Lung microvascular endothelial cell (primary cell): ENCODE results near the gene ETS2. TPM values are rescaled to one million over a fixed set of nuclear protein-coding genes. Genes with fewer than 3 reads are reported as not detected.

ENCODE experiments used
- DNase-seq, 2 donors: peaks; one replicate each; pipeline versions ENCODE4 v3.0.0 to v3.0.0-alpha.2; 2010; ENCODE audit warnings: low read depth in 2 of 2
- total RNA-seq: library from RNA; depleted of rRNA; stranded (reverse); fragments of >200 nt; gene quantifications from 2 replicates; pipeline ENCODE4 v1.2.1, GENCODE V29; 2014

Gene ETS2
- total RNA-seq, 1 donor from 2014 or later = 20.2 TPM

GRCh38 chr21:38800924-38801744 is 4.6 kb upstream of the ETS2 start:
- DNase-seq = no peak

GRCh38 chr21:38802050-38803026 is 3.4 kb upstream of the ETS2 start:
- DNase-seq = no peak

GRCh38 chr21:38803075-38803660 is 2.6 kb upstream of the ETS2 start:
- no peak for DNase-seq

- DNase-seq = no peak
These were observed 1.5 kb upstream of the ETS2 start for GRCh38 chr21:38804030-38804788.

DNA sequence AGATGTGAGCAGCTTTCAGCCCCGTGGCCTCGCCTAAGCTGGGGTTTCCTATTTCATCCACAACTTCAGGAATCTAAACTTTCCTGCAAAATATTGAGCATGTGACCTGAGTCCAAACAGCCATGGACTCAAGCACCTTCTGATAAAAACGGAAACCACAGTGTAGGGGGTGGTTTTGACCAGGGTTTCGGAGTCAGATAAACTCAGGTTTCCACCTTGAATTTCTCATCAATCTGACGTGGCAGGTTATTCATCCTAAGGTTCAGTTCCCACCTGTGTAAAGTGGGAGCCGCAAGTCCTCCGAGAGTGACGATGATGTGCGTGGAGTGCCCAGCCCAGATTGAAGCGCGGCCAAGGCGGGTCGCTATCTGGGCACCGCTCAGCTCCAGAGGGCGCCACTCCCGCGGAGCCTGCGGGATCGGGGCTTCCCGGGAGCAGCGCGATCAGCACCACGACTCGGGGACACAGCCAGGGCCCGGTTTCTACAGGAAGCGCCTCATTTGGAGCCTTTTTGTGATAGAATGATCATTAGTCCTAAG is 871 bp upstream of the ETS2 start:
- DNase-seq = peak; percentile 69 to 70

- peak in 1 of 2 donors; percentile 28 for DNase-seq
These were observed 618 bp downstream of the ETS2 start for GRCh38 chr21:38806153-38806941.

DNA sequence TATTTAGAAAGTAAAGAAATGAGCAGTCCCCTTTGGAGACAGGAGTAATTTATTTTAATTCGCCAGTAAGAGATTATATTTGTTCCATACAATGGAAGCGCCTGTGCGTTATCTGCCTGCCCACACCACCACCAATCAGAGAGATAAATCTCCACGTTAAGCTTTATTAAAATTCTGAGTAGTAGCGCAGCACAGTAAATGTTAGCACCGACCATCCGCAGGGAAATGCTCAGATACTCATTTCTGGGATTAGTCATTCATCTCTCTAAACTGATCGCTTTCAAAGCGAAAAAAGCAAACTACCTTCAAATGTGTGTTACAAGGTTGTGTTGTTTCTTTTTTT is 1.2 kb downstream of the ETS2 start:
- DNase-seq = peak; percentile 57 to 59

GRCh38 chr21:38807441-38807871 is 1.7 kb downstream of the ETS2 start:
- peak in 1 of 2 donors; percentile 49 for DNase-seq

DNA sequence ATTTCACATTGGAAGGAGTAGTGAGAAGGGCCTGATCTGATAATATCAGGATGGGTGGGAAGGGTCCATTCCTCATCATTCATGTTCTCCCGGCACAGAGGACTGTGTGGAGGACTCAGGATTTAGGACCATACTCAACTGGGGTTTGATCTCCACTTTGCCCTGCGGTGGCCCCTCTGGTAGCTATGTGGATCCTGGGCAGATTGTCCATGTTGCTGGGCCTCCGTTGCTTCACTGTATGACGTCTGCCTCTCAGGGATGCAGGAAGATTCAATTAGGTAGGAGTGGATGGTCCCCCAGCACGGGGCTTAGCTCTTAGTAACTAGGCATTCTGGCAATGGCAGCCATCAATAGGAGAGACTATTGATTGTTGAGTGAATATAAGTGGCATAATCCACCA is 2.3 kb downstream of the ETS2 start:
- no peak for DNase-seq

GRCh38 chr21:38809198-38809878 is 3.6 kb downstream of the ETS2 start:
- no peak for DNase-seq

DNA sequence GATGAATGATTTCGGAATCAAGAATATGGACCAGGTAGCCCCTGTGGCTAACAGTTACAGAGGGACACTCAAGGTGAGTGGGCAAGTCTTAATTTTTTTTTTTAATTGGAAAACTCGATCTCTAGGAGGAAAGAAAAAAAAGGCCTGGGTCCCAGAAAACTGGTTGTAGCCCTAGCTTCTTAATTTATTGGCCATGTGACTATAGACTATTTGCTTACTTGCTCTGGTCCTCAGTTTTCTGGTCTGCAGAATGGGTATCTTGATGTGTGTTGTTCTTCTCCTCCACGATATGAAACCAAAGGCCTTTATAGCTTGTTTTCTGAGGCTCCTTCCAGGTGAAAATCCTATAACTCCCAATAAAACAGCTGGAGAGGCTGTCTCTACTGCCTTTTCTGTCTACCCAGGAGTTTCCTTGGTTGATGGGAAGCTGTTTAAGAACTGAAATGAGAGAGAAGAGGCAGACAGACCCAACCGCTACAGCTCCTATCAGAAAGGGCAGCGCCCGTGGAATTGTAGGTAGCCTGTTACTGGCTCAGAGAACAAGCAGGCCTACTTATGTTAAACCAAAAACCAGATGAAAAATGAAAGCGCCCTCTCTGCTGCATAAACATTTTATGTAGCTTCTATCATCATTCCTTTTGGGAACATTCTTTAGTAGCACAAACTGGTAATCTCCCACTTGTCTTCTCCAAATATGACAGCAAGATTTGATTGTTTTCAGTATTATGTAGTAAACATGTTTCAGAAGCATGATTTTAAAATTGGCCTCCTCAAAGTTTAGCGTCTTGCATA is 4.5 kb downstream of the ETS2 start:
- DNase-seq = no peak

DNA sequence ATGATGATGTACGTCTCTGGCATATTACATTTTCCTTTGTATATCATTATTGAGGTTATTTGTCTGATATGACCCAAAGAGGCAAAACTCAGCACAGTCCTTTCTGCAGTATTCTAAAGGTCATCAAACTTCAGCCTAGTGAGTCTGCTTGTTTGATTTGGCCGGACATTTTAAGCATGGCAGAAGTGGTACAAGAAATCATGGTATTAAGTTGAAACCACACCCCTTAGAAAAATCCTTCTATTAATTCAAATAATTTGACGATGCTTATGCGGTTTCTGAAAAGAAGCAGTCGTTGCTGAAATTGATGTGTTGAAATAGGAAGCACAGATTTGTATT is 5.1 kb downstream of the ETS2 start:
- no peak for DNase-seq

- peak; percentile 54 to 94 for DNase-seq
These were observed 5.5 kb downstream of the ETS2 start for GRCh38 chr21:38811257-38811656.

DNA sequence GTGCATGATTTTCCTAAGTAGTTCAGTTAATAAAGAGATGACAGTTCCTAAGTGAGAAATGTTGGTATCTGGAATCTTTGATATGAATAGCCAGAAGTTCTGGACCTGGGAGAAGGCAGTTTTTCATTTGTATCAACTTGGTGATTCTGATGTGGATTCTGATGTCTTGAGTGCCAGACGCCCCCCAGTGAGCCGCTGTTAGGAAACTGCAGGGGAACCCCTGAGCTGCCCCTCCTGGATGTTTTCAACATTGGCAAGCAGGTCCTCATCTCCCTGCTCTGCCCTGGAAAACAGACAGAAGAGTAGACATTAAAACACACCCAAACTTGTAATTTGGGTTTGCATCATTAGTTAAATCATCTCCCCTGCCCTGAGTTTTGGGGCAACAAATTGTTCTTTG is 7.4 kb downstream of the ETS2 start:
- no peak for DNase-seq

- DNase-seq = peak in 1 of 2 donors; percentile 49
These were observed 7.8 kb downstream of the ETS2 start for GRCh38 chr21:38813547-38813946.

- DNase-seq = no peak
These were observed 8.7 kb downstream of the ETS2 start for GRCh38 chr21:38814126-38815059.

- DNase-seq = no peak
These were observed 9.3 kb downstream of the ETS2 start for GRCh38 chr21:38815060-38815405.
